GM12878 (cell line): ENCODE data around the gene CIRBP. TPM values are rescaled to one million over a fixed set of nuclear protein-coding genes. Genes with fewer than 3 reads are reported as not detected.

Experiments
- ATAC-seq: fragments of 200-7000 bp; cut with Tn5 transposase; 3 replicates; pipeline ENCODE4 v1.9.1; 2020; ENCODE audit warnings: mild to moderate bottlenecking, moderate library complexity
- BruUV-seq: library from RNA; stranded (reverse); fragments of 400-500 nt; replicated peaks from 2 replicates; lab custom pipeline; 2021; lab: Mats Ljungman, UMichigan
- CTCF ChIA-PET: fragments of 300-600 bp; sonication (Branson Sonifier 250); formaldehyde crosslinking; extraction: SDS; loops from one replicate; lab custom pipeline; 2021; ENCODE audit warnings: inconsistent platforms; lab: Yijun Ruan, JAX
- POLR2A ChIA-PET: fragments of 350-600 bp; formaldehyde crosslinking; extraction: SDS; loops from one replicate; lab custom pipeline; 2021; ENCODE audit warnings: inconsistent platforms; lab: Charles Lee
- RAD21 ChIA-PET: fragments of 300-600 bp; sonication (Branson Sonifier 250); formaldehyde crosslinking; loops from one replicate; lab custom pipeline; 2023; ENCODE audit warnings: antibody characterized with exemption; ENCODE audit not compliant: unreplicated experiment; lab: Charles Lee
- SMC1A ChIA-PET: fragments of 300-600 bp; sonication (Branson Sonifier 250); formaldehyde crosslinking; loops from one replicate; lab custom pipeline; 2023; ENCODE audit not compliant: unreplicated experiment, uncharacterized antibody; lab: Charles Lee
- DNase-seq: peaks from one replicate; pipeline ENCODE4 v3.0.0-alpha.2; 2011; ENCODE audit warnings: low read depth, low spot score
- FAIRE-seq: peaks from 3 replicates; lab custom pipeline; 2011; peaks lifted over from hg19 to GRCh38; lab: Jason Lieb, UNC
- H2AFZ ChIP-seq: 2 replicates; pipeline ENCODE4 v1.6.0; 2011; ENCODE audit warnings: low read depth, low read length, control low read depth; ENCODE audit not compliant: control insufficient read depth
- H3K27ac ChIP-seq: 2 replicates; pipeline ENCODE4 v1.5.1; 2011; ENCODE audit warnings: control low read depth; ENCODE audit not compliant: control insufficient read depth, insufficient read depth
- H3K27me3 ChIP-seq, 2 experiments: replicated peaks in 1 of 2; 2 replicates each; pipeline versions ENCODE4 v1.6.0 to v1.6.1; 2011; ENCODE audit warnings: low read length in 1 of 2; ENCODE audit not compliant: control insufficient read depth in 2 of 2, insufficient read depth in 2 of 2
- H3K36me3 ChIP-seq, 2 experiments: 2 replicates each; pipeline ENCODE4 v1.5.1; 2011; ENCODE audit warnings: low read length in 1 of 2; ENCODE audit not compliant: control insufficient read depth in 2 of 2, insufficient read depth in 2 of 2
- H3K4me1 ChIP-seq: 2 replicates; pipeline ENCODE4 v1.6.1; 2011; ENCODE audit warnings: mild to moderate bottlenecking, low read length, moderate library complexity, mixed read lengths; ENCODE audit not compliant: control insufficient read depth, insufficient read depth
- H3K4me2 ChIP-seq: 2 replicates; pipeline ENCODE4 v1.6.0; 2011; ENCODE audit warnings: control low read depth; ENCODE audit not compliant: control insufficient read depth, insufficient read depth
- H3K4me3 ChIP-seq: fragments of 200-600 bp; sonication (generic); 2 replicates; pipeline ENCODE4 v1.5.1; 2016
- H3K79me2 ChIP-seq: 2 replicates; pipeline ENCODE4 v1.6.0; 2011; ENCODE audit warnings: low read length; ENCODE audit not compliant: control insufficient read depth, insufficient read depth
- H3K9ac ChIP-seq: 2 replicates; pipeline ENCODE4 v1.8.0; 2011; ENCODE audit warnings: low read length, control low read depth, mixed read lengths; ENCODE audit not compliant: control insufficient read depth, insufficient read depth
- H3K9me3 ChIP-seq: replicated peaks from 3 replicates; pipeline ENCODE4 v1.5.1; 2011; ENCODE audit warnings: mild to moderate bottlenecking, low read length; ENCODE audit not compliant: control insufficient read depth, insufficient read depth
- H4K20me1 ChIP-seq: 2 replicates; pipeline ENCODE4 v1.6.0; 2011; ENCODE audit not compliant: control insufficient read depth, insufficient read depth
- BRCA1 ChIP-seq: IDR thresholded peaks from 2 replicates; pipeline ENCODE4 v1.6.1; 2011; ENCODE audit warnings: low read depth, low read length, improper control_type of control experiment
- MLLT1 ChIP-seq: fragments of 450-650 bp; IDR thresholded peaks from 2 replicates; pipeline ENCODE4 v1.6.1; 2016; ENCODE audit warnings: mild to moderate bottlenecking
- PML ChIP-seq: IDR thresholded peaks from 2 replicates; pipeline ENCODE4 v1.6.1; 2012; ENCODE audit warnings: low read length, inconsistent platforms
- POLR2AphosphoS2 ChIP-seq: IDR thresholded peaks from 2 replicates; pipeline ENCODE4 v1.6.1; 2011; ENCODE audit warnings: low read depth, mild to moderate bottlenecking, low read length, improper control_type of control experiment, moderate library complexity
- WGBS: methylation state at CpG from one replicate; pipeline ENCODE4 v1.1.6; 2016; ENCODE audit warnings: low lambda C conversion rate; ENCODE audit not compliant: insufficient replicate concordance, insufficient coverage; ENCODE audit errors: missing lambda C conversion rate; 5-methylcytosine and 5-hydroxymethylcytosine counted together
- in situ Hi-C: fragments of 300-500 bp; cut with MboI; formaldehyde crosslinking; loops from 9 replicates; pipeline ENCODE4 v1.14.3; 2018; ENCODE audit warnings: mixed read lengths
- intact Hi-C: fragments of 100-400 bp; cut with micrococcal nuclease; formaldehyde crosslinking; loops from one replicate; pipeline ENCODE4 v1.14.2; 2022; ENCODE audit not compliant: unreplicated experiment
- polyA plus RNA-seq, 11 experiments: library from polyadenylated mRNA; depleted of rRNA in 4 of 11; unstranded in 6 of 11; stranded (reverse) in 5 of 11; fragments of >200 nt; fragmentation: Nextera tagmentation in 4 of 11; fragmentation: Illumina TruSeq in 1 of 11; extraction: Ambion mirVana in 4 of 11; extraction: Trizol in 1 of 11; gene quantifications; 1 replicate in 1 of 11; 2 replicates in 10 of 11; pipeline versions ENCODE4 v1.2.1 to v1.2.3, GENCODE V29; 2011 to 2016; ENCODE audit warnings: inconsistent platforms in 2 of 11, missing spikeins in 2 of 11, low read depth in 1 of 11
- total RNA-seq, 4 experiments: library from RNA; depleted of rRNA in 3 of 4; stranded (reverse); fragments of >200 nt in 3 of 4; fragmentation: Illumina TruSeq in 1 of 4; extraction: Trizol in 1 of 4; gene quantifications; 2 replicates each; pipeline versions ENCODE4 v1.2.1 to v1.2.3, GENCODE V29; 2013 to 2021

The CIRBP gene
- total and polyA plus RNA-seq, 10 of the 15 experiments (the other 5 are each of a cell fraction or from before 2014, with no cell fraction given) = 27.6 to 335 (median 229) TPM

DNA sequence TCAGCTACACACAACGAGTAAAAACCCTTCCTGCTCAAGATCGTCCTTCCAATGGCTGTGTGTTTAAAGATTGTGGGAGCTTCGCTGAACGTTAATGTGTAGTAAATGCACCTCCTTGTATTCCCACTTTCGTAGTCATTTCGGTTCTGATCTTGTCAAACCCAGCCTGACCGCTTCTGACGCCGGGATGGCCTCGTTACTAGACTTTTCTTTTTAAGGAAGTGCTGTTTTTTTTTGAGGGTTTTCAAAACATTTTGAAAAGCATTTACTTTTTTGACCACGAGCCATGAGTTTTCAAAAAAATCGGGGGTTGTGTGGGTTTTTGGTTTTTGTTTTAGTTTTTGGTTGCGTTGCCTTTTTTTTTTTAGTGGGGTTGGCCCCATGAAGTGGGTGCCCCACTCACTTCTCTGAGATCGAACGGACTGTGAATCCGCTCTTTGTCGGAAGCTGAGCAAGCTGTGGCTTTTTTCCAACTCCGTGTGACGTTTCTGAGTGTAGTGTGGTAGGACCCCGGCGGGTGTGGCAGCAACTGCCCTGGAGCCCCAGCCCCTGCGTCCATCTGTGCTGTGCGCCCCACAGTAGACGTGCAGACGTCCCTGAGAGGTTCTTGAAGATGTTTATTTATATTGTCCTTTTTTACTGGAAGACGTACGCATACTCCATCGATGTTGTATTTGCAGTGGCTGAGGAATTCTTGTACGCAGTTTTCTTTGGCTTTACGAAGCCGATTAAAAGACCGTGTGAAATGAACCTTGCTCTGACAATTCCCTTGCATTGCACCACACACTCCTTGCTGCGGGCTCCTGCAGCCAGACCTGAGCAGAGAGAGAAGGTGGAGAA, 3.5 kb downstream of the CIRBP start:
- no peaks in the 10 kb centered on the region for H3K9me3 ChIP-seq
- CTCF ChIA-PET = interaction anchor here (1.0 to 4.0 kb wide), 2 partner anchors 28 to 55 kb away, joined by 6 to 32 read pairs; no protein-coding TSS in a partner anchor
- POLR2A ChIA-PET = interaction anchor here (1.0 to 1.7 kb wide), 4 partner anchors 14 to 29 kb away, joined by 3 to 8 read pairs (median 4); no protein-coding TSS in a partner anchor
- H4K20me1 ChIP-seq = no peaks in the 10 kb centered on the region; the same call in 1 of the 2 replicates
- H2AFZ ChIP-seq = no peak overlapping the region
- in situ Hi-C loops (no loop called here), intact Hi-C loops (no loop called here)
- H3K27ac ChIP-seq = no peak overlapping the region
- FAIRE-seq (no peak), ATAC-seq (no peak), DNase-seq (no peak)
- BruUV-seq = no TSS peak
- H3K4me2 ChIP-seq = peak overlapping the region; percentile 17
- TF ChIP-seq MLLT1 (peak; percentile 56; the same call in 1 of the 2 replicates), POLR2AphosphoS2 (peak; percentile 35; the same call in 1 of the 2 replicates), BRCA1 (no peak), PML (peak; percentile 26; the same call in 1 of the 2 replicates)
- SMC1A ChIA-PET = no interaction called here
- RAD21 ChIA-PET = interaction anchor here (1.2 to 3.9 kb wide), 2 partner anchors 28 kb away, joined by 3 to 29 read pairs; no protein-coding TSS in a partner anchor
- no peak overlapping the region for H3K4me3 ChIP-seq
- 83% methylated on average over 33 of the region's 33 CpGs for WGBS
- no peak overlapping the region for H3K9ac ChIP-seq
- H3K4me1 ChIP-seq = peaks cover 33% of the 10 kb centered on the region
- no peaks in the 10 kb centered on the region for H3K27me3 ChIP-seq
- peaks cover 70% of the 10 kb centered on the region for H3K79me2 ChIP-seq
- H3K36me3 ChIP-seq = peaks cover 34 to 38% of the 10 kb centered on the region in 2 experiments
